Hematopoietic multipotent progenitor cell treated with erythropoietin and hydrocortisone succinate and interleukin-3 and kit ligand, for 17 days (in vitro differentiated cells): ENCODE results near the gene TCN2.
"Not testable (repeated sequence)": the region's sequence is repeated elsewhere in the genome, so short reads cannot be mapped to it uniquely, and the experiment has no call there.

Source experiments
- DNase-seq: peaks from one replicate; pipeline ENCODE4 v3.0.0-alpha.2; 2015; ENCODE audit warnings: low spot score

TCN2 gene

GRCh38 chr22:30647536-30647935 is 40.6 kb downstream of the TCN2 start:
- no peak for DNase-seq

GRCh38 chr22:30648825-30649224 is 41.9 kb downstream of the TCN2 start:
- no peak for DNase-seq

GRCh38 chr22:30649430-30650007 is 42.5 kb downstream of the TCN2 start:
- DNase-seq, result peak; percentile 21

- no peak for DNase-seq
These were observed 43.6 kb downstream of the TCN2 start for GRCh38 chr22:30650508-30651116.

GRCh38 chr22:30652852-30653251 is 45.9 kb downstream of the TCN2 start:
- no peak for DNase-seq

- no peak for DNase-seq
These were observed 47.4 kb downstream of the TCN2 start for GRCh38 chr22:30654361-30654760.

GRCh38 chr22:30655532-30655931 is 48.6 kb downstream of the TCN2 start:
- DNase-seq, result no peak

GRCh38 chr22:30662040-30662439 is 55.1 kb downstream of the TCN2 start:
- DNase-seq, result no peak

GRCh38 chr22:30664798-30665197 is 57.8 kb downstream of the TCN2 start:
- no peak for DNase-seq

GRCh38 chr22:30665266-30665665 is 58.3 kb downstream of the TCN2 start:
- DNase-seq, result no peak

- DNase-seq, result no peak
These were observed 58.8 kb downstream of the TCN2 start for GRCh38 chr22:30665786-30666185.

- no peak for DNase-seq
These were observed 60.1 kb downstream of the TCN2 start for GRCh38 chr22:30667107-30667493.

- peak; percentile 96 for DNase-seq
These were observed 60.8 kb downstream of the TCN2 start, which contains the start of gene DUSP18 for GRCh38 chr22:30667494-30668385. Gene DUSP18, minus strand, starts transcription at chr22:30667875. Its CDS starts 3,872 bp downstream, at chr22:30664003.

- DNase-seq, result no peak
These were observed 61.4 kb downstream of the TCN2 start for GRCh38 chr22:30668386-30668710.

- DNase-seq, result no peak
These were observed 64.1 kb downstream of the TCN2 start for GRCh38 chr22:30671071-30671470.

GRCh38 chr22:30673136-30673535 is 66.2 kb downstream of the TCN2 start:
- peak; percentile 29 for DNase-seq

GRCh38 chr22:30674482-30674881 is 67.5 kb downstream of the TCN2 start:
- no peak for DNase-seq

- DNase-seq, result no peak
These were observed 68.5 kb downstream of the TCN2 start for GRCh38 chr22:30675436-30675835.

- not testable (repeated sequence) for DNase-seq
These were observed 69.6 kb downstream of the TCN2 start for GRCh38 chr22:30676565-30676964.
